T-helper 1 cell (primary cell): ENCODE results near the gene NAA80.
A peak's percentile ranks its signal among the peaks of the same experiment; 100 is the strongest.
"Not testable (repeated sequence)": the region's sequence is repeated elsewhere in the genome, so short reads cannot be mapped to it uniquely, and the experiment has no call there.

Source experiments
- DNase-seq, 5 donors: peaks; one replicate each; pipeline ENCODE4 v3.0.0-alpha.2; 2012 to 2020

NAA80 gene

GRCh38 chr3:50312041-50312440 lies 12.8 kb upstream of the NAA80 start:
- not testable (repeated sequence) for DNase-seq

DNA sequence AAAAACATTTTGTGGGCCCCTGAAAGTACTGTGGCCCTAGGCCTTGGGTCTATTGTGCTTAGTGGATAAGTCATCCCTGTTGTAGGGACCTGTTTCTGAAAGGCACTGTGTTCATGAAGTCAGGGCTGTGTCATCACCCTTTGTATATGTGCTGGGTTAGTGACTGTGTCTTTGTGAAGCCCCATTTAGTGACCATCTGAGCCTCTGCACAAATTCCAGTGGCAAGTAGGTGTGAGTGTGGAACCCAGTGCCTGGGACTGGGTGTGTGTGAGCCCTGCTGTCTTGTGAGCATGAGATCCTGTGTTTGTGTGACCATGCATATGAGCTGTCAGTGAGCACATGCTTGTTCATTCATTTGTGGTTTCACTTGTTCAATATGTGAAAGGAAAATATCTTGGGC lies 5.4 kb upstream of the NAA80 start:
- no peak for DNase-seq

DNA sequence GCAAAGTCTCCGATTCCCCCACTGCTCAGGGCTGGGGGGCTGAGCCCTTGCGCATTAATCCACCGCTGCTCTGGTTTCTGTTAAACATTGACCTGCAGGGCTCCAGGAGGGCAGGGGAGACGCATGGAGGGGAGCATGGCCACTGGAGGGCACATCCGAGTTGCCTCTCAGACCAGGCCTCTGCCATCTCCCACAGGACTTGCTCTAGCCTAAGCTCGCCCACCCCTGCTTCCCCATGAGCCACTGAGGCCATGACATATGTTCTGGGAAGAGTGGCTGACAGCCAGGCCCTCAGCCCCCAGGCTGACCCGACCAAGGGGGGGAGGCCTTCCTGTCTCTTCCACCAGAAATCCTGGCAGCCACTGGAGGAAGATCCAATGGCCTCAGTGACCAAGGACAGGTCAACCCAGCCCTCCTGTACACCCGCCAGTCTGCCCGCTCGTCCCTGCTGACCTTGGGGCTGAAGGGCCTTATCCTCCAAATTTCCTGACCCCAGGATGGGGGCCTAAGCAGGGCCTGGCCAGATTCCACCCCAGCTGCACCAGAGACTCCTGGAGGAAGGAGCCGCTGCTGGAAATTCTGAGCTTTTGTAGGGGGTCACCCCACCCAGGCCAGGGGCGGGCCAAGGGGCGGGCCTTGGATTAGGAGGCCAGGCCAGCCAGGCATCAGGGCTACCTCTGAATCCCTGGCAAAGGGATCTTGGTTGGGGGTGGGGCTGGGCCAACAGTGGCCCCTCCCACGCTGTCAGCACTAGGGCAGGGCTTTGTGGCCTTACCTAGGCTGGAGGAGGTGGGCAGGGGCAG lies 4.0 kb upstream of the NAA80 start, which contains the start of gene HYAL1:
Gene HYAL1 (minus strand): TSS at position 562 of the 803 bp plus-strand sequence. CDS start 618 bp downstream, outside the sequence.
- DNase-seq, result no peak

DNA sequence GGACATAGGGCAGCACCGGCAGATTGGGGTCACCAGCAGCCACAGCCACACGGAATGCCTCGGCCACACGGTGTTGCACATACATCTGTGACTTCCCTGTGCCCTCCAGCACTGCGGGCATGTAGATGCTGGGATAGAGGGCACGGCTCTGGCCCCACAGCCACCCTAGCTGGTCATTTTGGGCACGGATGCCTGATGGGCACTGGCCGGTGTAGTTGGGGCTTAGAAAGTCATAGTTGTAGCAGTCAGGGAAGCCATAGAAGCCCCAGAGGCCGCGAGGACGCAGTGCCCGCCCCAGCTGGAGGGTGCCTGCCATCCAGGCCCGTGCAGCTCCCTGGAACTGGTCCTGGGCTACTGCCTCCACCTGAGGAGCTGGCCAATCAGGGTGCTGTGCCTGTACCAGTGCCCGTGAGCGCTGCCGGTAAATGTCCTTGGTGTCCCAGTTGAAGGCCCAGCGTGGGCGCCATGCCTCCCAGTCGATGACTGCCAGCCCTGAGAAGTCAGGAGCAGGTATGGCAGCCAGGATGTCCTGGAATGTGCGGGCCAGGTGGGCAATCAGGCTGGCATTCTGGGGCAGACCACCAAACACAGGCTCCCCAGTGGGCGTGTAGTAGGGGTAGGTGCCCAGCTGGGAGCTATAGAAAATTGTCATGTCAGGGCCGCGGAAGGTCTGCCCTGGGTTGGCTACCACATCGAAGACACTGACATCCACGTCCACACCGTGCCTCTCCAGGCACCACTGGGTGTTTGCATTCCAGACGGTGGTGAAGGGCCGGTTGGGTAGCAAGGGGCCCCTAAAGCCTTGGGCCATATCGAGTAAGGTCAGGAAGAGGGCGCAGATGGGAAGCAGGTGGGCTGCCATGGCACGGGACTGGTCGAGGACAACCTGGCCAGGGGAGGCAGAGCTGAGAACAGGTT lies 3.1 kb upstream of the NAA80 start:
- no peak for DNase-seq

- DNase-seq, result no peak
These were observed 1.6 kb upstream of the NAA80 start for GRCh38 chr3:50300681-50301254.

DNA sequence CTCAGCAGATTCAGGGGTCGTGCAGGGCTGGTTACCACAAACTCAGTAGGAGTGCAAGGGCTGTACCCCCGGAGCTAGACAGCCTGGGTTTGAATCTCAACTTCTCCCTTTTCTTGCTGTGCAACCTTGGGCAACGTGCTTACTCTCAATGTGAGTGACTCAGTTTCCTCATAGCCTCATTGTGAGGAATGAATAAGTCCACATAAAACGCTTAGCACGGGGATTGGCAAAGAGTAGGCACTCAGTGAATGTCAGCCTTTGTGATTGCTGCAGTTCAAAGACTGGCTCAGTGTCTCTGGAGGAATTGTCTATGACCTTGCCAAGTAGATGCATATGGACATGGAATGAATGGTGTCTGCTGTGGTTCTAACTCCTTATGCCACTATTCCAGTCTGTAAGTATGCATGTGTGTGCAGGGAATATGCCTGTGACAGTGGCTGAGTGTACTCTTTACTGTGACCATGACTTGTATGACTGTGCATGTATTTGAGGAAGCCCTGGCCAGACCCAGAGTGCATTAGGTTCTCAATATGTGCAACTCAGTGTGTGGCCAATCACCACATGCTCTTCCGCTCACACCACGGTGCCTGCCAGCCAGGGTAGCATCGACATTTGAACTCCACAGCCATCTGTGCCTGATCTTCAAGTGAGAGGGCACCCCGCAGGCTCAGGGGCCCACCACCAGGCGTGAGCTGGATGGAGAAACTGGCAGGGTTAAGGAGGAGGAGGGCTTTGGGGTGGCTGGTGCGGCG lies 900 bp upstream of the NAA80 start:
- peak in 1 of 5 donors; percentile 36 for DNase-seq

GRCh38 chr3:50299638-50299928 lies 378 bp upstream of the NAA80 start:
- DNase-seq, result no peak

GRCh38 chr3:50297896-50298725 lies 1.1 kb downstream of the NAA80 start:
- DNase-seq, result peak in 1 of 5 donors; percentile 36

DNA sequence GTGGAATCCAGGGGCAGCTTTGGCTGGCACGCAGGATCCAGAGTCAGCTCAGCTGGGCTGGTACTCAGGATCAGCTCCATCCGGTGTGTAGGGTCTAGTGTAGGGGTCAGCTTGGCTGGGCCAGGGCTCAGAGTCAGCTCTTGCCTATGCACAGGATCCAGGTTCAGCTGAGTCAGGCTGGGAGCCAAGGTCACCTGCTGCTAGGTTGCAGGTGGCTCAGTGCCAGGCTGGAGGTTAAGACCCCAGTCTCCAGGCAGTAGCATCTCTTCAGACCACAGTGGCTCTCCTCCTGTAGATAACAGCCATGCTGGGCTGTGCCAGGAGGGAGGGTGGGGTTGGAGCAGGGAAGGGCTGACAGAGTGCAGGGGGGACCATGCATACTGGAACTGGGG lies 1.8 kb downstream of the NAA80 start:
- DNase-seq, result no peak

DNA sequence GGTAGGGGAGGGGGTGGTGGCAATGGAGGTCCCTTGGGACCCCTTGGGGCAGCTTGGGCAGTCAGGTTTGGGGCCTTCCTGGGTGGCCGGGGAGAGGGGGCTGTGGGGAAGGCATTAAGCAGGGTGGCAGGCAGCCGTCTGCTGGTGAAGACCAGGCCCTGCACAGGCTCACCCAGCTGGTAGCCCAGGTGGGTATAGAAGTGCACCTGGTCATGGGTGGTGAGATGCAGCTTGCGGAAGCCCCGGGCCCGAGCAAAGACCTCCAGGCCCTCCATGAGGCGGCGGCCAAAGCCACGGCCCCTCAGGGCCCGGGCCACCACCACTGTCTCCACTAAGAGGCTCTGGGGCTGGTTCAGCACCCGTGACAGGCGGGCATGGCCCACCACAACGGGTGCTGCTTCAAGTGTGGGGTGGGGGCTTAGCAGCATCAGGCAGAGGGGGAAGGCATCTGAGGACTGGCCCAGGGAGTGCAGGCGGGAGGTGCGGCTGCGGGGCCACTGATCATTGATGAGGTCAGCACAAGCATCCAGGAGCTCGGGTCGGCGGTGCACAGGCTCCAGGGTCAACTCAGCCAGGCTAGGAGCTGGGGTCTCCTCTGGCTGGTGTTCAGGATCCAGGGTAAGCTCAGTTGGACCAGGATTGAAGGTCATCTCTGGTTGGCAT lies 2.4 kb downstream of the NAA80 start:
- no peak for DNase-seq

GRCh38 chr3:50295553-50296431 lies 3.4 kb downstream of the NAA80 start:
- no peak for DNase-seq

GRCh38 chr3:50294492-50295403 lies 4.5 kb downstream of the NAA80 start:
- DNase-seq, result no peak

DNA sequence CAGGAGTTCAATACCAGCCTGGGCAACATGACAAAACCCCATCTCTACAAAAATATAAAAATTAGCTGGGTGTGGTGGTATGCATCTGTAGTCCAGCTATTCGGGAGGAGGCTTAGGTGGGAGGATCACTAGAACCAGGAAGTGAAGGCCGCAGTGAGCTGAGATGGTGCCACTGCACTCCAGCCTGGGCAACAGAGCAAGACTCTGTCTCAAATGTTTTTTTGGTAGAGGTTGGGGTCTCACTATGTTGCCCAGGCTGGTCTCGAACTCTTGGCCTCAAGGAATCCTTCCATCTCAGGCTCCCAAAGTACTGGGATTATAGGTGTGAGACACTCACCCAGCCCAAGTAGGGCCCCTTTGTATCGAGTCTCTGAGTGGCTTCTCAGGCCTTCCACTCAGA lies 5.1 kb downstream of the NAA80 start:
- no peak for DNase-seq

DNA sequence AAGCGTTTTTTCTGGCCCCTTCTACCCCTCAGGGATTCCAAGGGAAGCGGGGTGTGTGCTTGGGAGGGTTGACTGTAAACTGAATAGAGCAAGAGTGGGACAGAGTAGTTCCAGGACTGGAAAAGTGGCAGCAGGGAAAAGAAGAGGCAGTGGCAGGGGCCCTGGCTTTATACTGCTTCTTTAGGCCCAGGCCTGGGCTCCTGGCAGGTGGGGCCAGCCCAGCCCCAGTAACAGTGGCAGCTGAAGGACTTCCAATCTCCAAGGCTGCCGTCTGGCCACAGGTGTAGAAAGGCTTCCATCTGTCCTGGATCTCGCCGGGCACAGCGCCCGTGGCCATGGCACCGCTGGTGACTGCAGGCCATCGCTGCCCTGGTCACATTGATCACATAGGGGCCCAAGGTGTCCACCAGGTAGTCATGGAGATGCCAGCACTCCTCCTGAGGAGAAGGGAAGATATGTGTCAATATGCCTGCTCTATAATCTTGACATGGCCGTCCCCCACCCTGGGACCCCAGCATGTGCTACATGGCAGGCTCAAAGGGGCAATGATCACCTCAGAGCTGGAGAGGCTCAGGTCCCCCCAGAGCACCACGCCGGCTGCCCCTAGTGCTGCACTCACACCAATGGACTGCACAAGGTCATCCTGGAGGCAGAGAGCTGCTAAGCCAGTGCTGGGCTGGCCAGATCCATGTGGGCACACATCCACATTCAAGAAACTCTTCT lies 6.0 kb downstream of the NAA80 start:
- DNase-seq, result no peak

- peak; percentile 90 to 98 (median 94) for DNase-seq
These were observed 6.8 kb downstream of the NAA80 start, which contains the start of gene IFRD2 for GRCh38 chr3:50292159-50293078. IFRD2 (minus strand) TSS chr3:50292429; CDS start chr3:50292274, 155 bp downstream.

GRCh38 chr3:50290161-50290641 lies 9.0 kb downstream of the NAA80 start:
- DNase-seq, result no peak

GRCh38 chr3:50289130-50289529 lies 10.1 kb downstream of the NAA80 start:
- DNase-seq, result no peak
